H1 (cell line): ENCODE data around the gene TERB1. TPM values are rescaled to one million over a fixed set of nuclear protein-coding genes. Genes with fewer than 3 reads are reported as not detected.

Experiments
- CTCF ChIA-PET: fragments of 300-600 bp; sonication (Branson Sonifier 250); formaldehyde crosslinking; loops from one replicate; lab custom pipeline; 2021; ENCODE audit not compliant: partially characterized antibody; lab: Charles Lee
- POLR2A ChIA-PET: fragments of 300-600 bp; sonication (Branson Sonifier 250); formaldehyde crosslinking; loops from one replicate; lab custom pipeline; 2021; ENCODE audit warnings: inconsistent platforms; ENCODE audit not compliant: partially characterized antibody; lab: Charles Lee
- DNase-seq, 2 experiments: peaks; one replicate each; pipeline versions ENCODE4 v3.0.0 to v3.0.0-alpha.2; 2010 to 2022; ENCODE audit warnings: low spot score in 2 of 2, low read depth in 1 of 2, mixed read lengths in 1 of 2
- FAIRE-seq: peaks from 2 replicates; lab custom pipeline; 2011; peaks lifted over from hg19 to GRCh38; lab: Jason Lieb, UNC
- H2AFZ ChIP-seq: 2 replicates; pipeline ENCODE4 v1.8.1; 2012; ENCODE audit warnings: low read length, inconsistent platforms
- H2AK5ac ChIP-seq: 2 replicates; pipeline ENCODE4 v1.6.1; 2013; ENCODE audit warnings: low read depth, low read length
- H2BK120ac ChIP-seq: replicated peaks from 2 replicates; pipeline ENCODE3; 2013; ENCODE audit warnings: low read depth, low read length, inconsistent platforms
- H2BK12ac ChIP-seq: 2 replicates; pipeline ENCODE4 v1.6.1; 2013; ENCODE audit warnings: low read depth, low read length
- H2BK15ac ChIP-seq: 2 replicates; pipeline ENCODE4 v1.6.1; 2013; ENCODE audit warnings: low read length
- H2BK20ac ChIP-seq: 2 replicates; pipeline ENCODE4 v1.6.1; 2013; ENCODE audit warnings: low read length
- H2BK5ac ChIP-seq: 2 replicates; pipeline ENCODE4 v1.6.1; 2013; ENCODE audit warnings: low read depth, low read length
- H3K14ac ChIP-seq: 2 replicates; pipeline ENCODE4 v1.6.1; 2013; ENCODE audit warnings: inconsistent platforms; ENCODE audit not compliant: insufficient read length
- H3K18ac ChIP-seq: 2 replicates; pipeline ENCODE4 v1.6.1; 2013; ENCODE audit warnings: low read length; ENCODE audit errors: extremely low read depth
- H3K23ac ChIP-seq: 2 replicates; pipeline ENCODE4 v1.6.1; 2013; ENCODE audit warnings: inconsistent platforms; ENCODE audit not compliant: insufficient read length
- H3K23me2 ChIP-seq: 2 replicates; pipeline ENCODE4 v1.6.1; 2013; ENCODE audit warnings: low read depth, low read length
- H3K27ac ChIP-seq: 2 replicates; pipeline ENCODE4 v1.6.1; 2011; ENCODE audit warnings: low read depth, low read length, inconsistent platforms
- H3K27me3 ChIP-seq, 4 experiments: replicated peaks in 1 of 4; 1 replicate in 1 of 4; 2 replicates in 3 of 4; pipeline versions ENCODE4 v1.6.1 to v1.8.1; 2011 to 2013; ENCODE audit warnings: low read length in 3 of 4, mild to moderate bottlenecking in 3 of 4, inconsistent platforms in 2 of 4, mixed read lengths in 2 of 4, moderate library complexity in 1 of 4; ENCODE audit not compliant: control insufficient read depth in 3 of 4, insufficient read depth in 3 of 4; ENCODE audit errors: extremely low read depth in 1 of 4
- H3K36me3 ChIP-seq, 4 experiments: 2 replicates each; pipeline versions ENCODE4 v1.6.1 to v1.8.1; 2011 to 2013; ENCODE audit warnings: mild to moderate bottlenecking in 4 of 4, low read length in 3 of 4, moderate library complexity in 2 of 4, control low read depth in 1 of 4, inconsistent platforms in 1 of 4; ENCODE audit not compliant: insufficient read depth in 4 of 4, control insufficient read depth in 2 of 4
- H3K4ac ChIP-seq: replicated peaks from 2 replicates; pipeline ENCODE3; 2013; ENCODE audit warnings: low read length, low read depth, mixed read lengths, inconsistent platforms; ENCODE audit not compliant: insufficient read length
- H3K4me1 ChIP-seq, 4 experiments: replicated peaks in 1 of 4; 1 replicate in 1 of 4; 2 replicates in 3 of 4; pipeline versions ENCODE4 v1.6.1 to v1.8.1; 2011 to 2013; ENCODE audit warnings: low read length in 3 of 4, inconsistent platforms in 2 of 4, mixed read lengths in 1 of 4; ENCODE audit not compliant: insufficient read depth in 4 of 4, control insufficient read depth in 3 of 4
- H3K4me2 ChIP-seq, 2 experiments: 2 replicates each; pipeline versions ENCODE4 v1.6.1 to v1.8.1; 2011 to 2013; ENCODE audit warnings: low read depth in 2 of 2, low read length in 2 of 2, control low read depth in 1 of 2, inconsistent platforms in 1 of 2, mild to moderate bottlenecking in 1 of 2; ENCODE audit not compliant: insufficient read depth in 1 of 2
- H3K4me3 ChIP-seq, 4 experiments: fragments of 200-600, 300-600 bp in 1 of 4; sonication (generic), shearing (Covaris generic), sonication (Bioruptor Twin) in 1 of 4; 2 replicates each; pipeline versions ENCODE4 v1.5.1 to v1.8.1; 2011 to 2016; ENCODE audit warnings: low read length in 4 of 4, low read depth in 3 of 4, control low read depth in 2 of 4, inconsistent platforms in 2 of 4, mild to moderate bottlenecking in 2 of 4, mixed read lengths in 1 of 4, moderate library complexity in 1 of 4; ENCODE audit not compliant: insufficient read depth in 2 of 4; ENCODE audit errors: extremely low read depth in 1 of 4
- H3K56ac ChIP-seq: replicated peaks from 2 replicates; pipeline ENCODE3; 2013; ENCODE audit warnings: low read depth, mild to moderate bottlenecking, mixed read lengths, low read length, inconsistent platforms; ENCODE audit not compliant: insufficient read length
- H3K79me1 ChIP-seq: 2 replicates; pipeline ENCODE4 v1.6.1; 2013; ENCODE audit warnings: low read depth, low read length, control low read depth
- H3K79me2 ChIP-seq, 2 experiments: 2 replicates each; pipeline versions ENCODE4 v1.6.1 to v1.8.1; 2012 to 2013; ENCODE audit warnings: low read length in 2 of 2, mild to moderate bottlenecking in 2 of 2, inconsistent platforms in 1 of 2; ENCODE audit not compliant: insufficient read depth in 2 of 2, control insufficient read depth in 1 of 2
- H3K9ac ChIP-seq, 4 experiments: replicated peaks in 1 of 4; 1 replicate in 1 of 4; 2 replicates in 3 of 4; pipeline versions ENCODE4 v1.6.1 to v1.8.1; 2011 to 2013; ENCODE audit warnings: low read depth in 3 of 4, low read length in 3 of 4, control low read depth in 2 of 4, mild to moderate bottlenecking in 2 of 4, moderate library complexity in 2 of 4, inconsistent platforms in 1 of 4; ENCODE audit errors: extremely low read depth in 1 of 4
- H3K9me3 ChIP-seq, 2 experiments: 2 replicates each; pipeline versions ENCODE4 v1.6.1 to v1.8.1; 2012 to 2013; ENCODE audit warnings: mild to moderate bottlenecking in 2 of 2, moderate library complexity in 2 of 2, control low read depth in 1 of 2, inconsistent platforms in 1 of 2, low read depth in 1 of 2, low read length in 1 of 2, mixed read lengths in 1 of 2; ENCODE audit not compliant: insufficient read depth in 2 of 2
- H4K20me1 ChIP-seq, 2 experiments: replicated peaks in 1 of 2; 2 replicates each; pipeline versions ENCODE3 to v1.8.1; 2011 to 2013; ENCODE audit warnings: inconsistent platforms in 2 of 2, low read length in 2 of 2, mild to moderate bottlenecking in 1 of 2; ENCODE audit not compliant: insufficient read depth in 2 of 2, control insufficient read depth in 1 of 2
- H4K5ac ChIP-seq: 2 replicates; pipeline ENCODE4 v1.6.1; 2013; ENCODE audit warnings: low read length, low read depth, mixed read lengths, inconsistent platforms; ENCODE audit not compliant: insufficient read length
- H4K8ac ChIP-seq: 2 replicates; pipeline ENCODE4 v1.8.0; 2013; ENCODE audit warnings: mild to moderate bottlenecking, moderate library complexity, low read length, inconsistent platforms; ENCODE audit not compliant: insufficient read depth; ENCODE audit errors: extremely low read depth
- H4K91ac ChIP-seq: replicated peaks from 2 replicates; pipeline ENCODE3; 2013; ENCODE audit warnings: low read length, mixed read lengths, inconsistent platforms; ENCODE audit not compliant: insufficient read length
- HDAC2 ChIP-seq, 2 experiments: fragments of 300-600 bp in 1 of 2; sonication (generic) in 1 of 2; IDR thresholded peaks; 2 replicates each; pipeline ENCODE4 v1.6.1; 2011 to 2012; ENCODE audit warnings: low read depth in 2 of 2, low read length in 2 of 2, mild to moderate bottlenecking in 2 of 2, moderate library complexity in 2 of 2, borderline replicate concordance in 1 of 2, inconsistent platforms in 1 of 2
- KDM4A ChIP-seq: IDR thresholded peaks from one replicate; pipeline ENCODE4 v1.7.1; 2012; ENCODE audit warnings: low read depth, mild to moderate bottlenecking, moderate library complexity, low read length, inconsistent platforms; ENCODE audit not compliant: severe bottlenecking
- SAP30 ChIP-seq: fragments of 300-600 bp; sonication (generic); IDR thresholded peaks from 2 replicates; pipeline ENCODE4 v1.7.1; 2012; ENCODE audit warnings: low read length, moderate library complexity, mild to moderate bottlenecking, inconsistent platforms; ENCODE audit not compliant: insufficient read depth, insufficient replicate concordance
- TAF1 ChIP-seq: IDR thresholded peaks from 2 replicates; pipeline ENCODE4 v1.6.1; 2011; ENCODE audit warnings: mild to moderate bottlenecking, low read depth, low read length
- WGBS, 2 experiments: shearing (Covaris generic) in 1 of 2; methylation state at CpG; one replicate each; pipeline versions ENCODE4 v1.1.6 to v1.1.7; 2013 to 2015; ENCODE audit warnings: low lambda C conversion rate in 2 of 2, mixed read lengths in 2 of 2, inconsistent platforms in 1 of 2, low coverage in 1 of 2, missing lambda C conversion rate in 1 of 2; ENCODE audit not compliant: insufficient replicate concordance in 2 of 2, insufficient coverage in 1 of 2, insufficient read length in 1 of 2; ENCODE audit errors: extremely low coverage in 1 of 2, missing lambda C conversion rate in 1 of 2; 5-methylcytosine and 5-hydroxymethylcytosine counted together
- polyA plus RNA-seq, 7 experiments: library from polyadenylated mRNA; depleted of rRNA in 3 of 7; stranded (reverse) in 5 of 7; unstranded in 2 of 7; fragments of >200 nt in 5 of 7; fragments of 200-250 nt in 2 of 7; gene quantifications; 1 replicate in 5 of 7; 2 replicates in 1 of 7; 4 replicates in 1 of 7; pipeline versions ENCODE4 v1.2.1 to v1.2.3, GENCODE V29; 2011 to 2013; ENCODE audit warnings: missing spikeins in 2 of 7, mixed read lengths in 2 of 7
- total RNA-seq: library from RNA; stranded (reverse); fragmentation: NEBNext Ultra II Directional; extraction: Animal tissue kit (Norgen Biotek cat#: 25700); gene quantifications from 2 replicates; pipeline ENCODE4 v1.2.1, GENCODE V29; 2021

TERB1 gene
- total and polyA plus RNA-seq, 2 of the 8 experiments (the other 6 are each of a cell fraction or from before 2014, with no cell fraction given) = not detected

- no peak overlapping the region for H3K18ac ChIP-seq
- no peak overlapping the region for H4K5ac ChIP-seq
- no peak overlapping the region for H3K27ac ChIP-seq
- WGBS, 2 experiments = 96% methylated on average over 2 of the region's 2 CpGs; no CpG with 5 or more reads in 1 of the 2 experiments
- TF ChIP-seq KDM4A = no peak
- TF ChIP-seq SAP30 = no peak
- no peak for TF ChIP-seq HDAC2 (IDR thresholded peaks at IDR 0.05; ENCODE audit: borderline replicate concordance in 1 of 2, low read depth in 2 of 2, low read length in 2 of 2)
- no peak for TF ChIP-seq TAF1
- H2AFZ ChIP-seq = no peak overlapping the region
- H2BK5ac ChIP-seq = no peak overlapping the region
- no peak overlapping the region for H4K91ac ChIP-seq
- FAIRE-seq (no peak), DNase-seq (no peak)
- H3K4me1 ChIP-seq = peaks cover 0 to 2% (median 0%) of the 10 kb centered on the region in 4 experiments; a peak in 2 of 7 replicates
- no peak overlapping the region for H2BK12ac ChIP-seq
- no peak overlapping the region for H3K4me3 ChIP-seq
- H3K23me2 ChIP-seq = peaks cover 9% of the 10 kb centered on the region
- no peaks in the 10 kb centered on the region for H3K9me3 ChIP-seq
- no peaks in the 10 kb centered on the region for H3K79me1 ChIP-seq
- no peak overlapping the region for H2AK5ac ChIP-seq
- POLR2A ChIA-PET = interaction anchor here (0.5 to 2.0 kb wide), 3 partner anchors 11 to 21 kb away, joined by 3 to 6 read pairs (median 4); no protein-coding TSS in a partner anchor
- H3K23ac ChIP-seq = no peak overlapping the region
- H3K4ac ChIP-seq = no peak overlapping the region
- peaks cover 0 to 3% of the 10 kb centered on the region in 2 experiments for H4K20me1 ChIP-seq
- H3K56ac ChIP-seq = no peak overlapping the region
- no peak overlapping the region for H4K8ac ChIP-seq
- no peak overlapping the region for H2BK15ac ChIP-seq
- H3K9ac ChIP-seq = no peak overlapping the region
- no peak overlapping the region for H3K14ac ChIP-seq
- H2BK120ac ChIP-seq = no peak overlapping the region
- peaks cover 13 to 31% (median 23%) of the 10 kb centered on the region in 4 experiments for H3K27me3 ChIP-seq
- H3K36me3 ChIP-seq = no peaks in the 10 kb centered on the region
- H2BK20ac ChIP-seq = no peak overlapping the region
- H3K79me2 ChIP-seq = no peaks in the 10 kb centered on the region
- H3K4me2 ChIP-seq = no peak overlapping the region
- CTCF ChIA-PET = interaction anchor here (0.5 to 13.4 kb wide), 15 partner anchors 9 to 458 kb away, joined by 3 to 162 read pairs (median 4); partner anchors contain the start of gene NAE1
Observed at GRCh38 chr16:66849021-66849420, 47.6 kb upstream of the TERB1 start.
